ENCODE results near the gene ADAMTS12.
A peak's percentile ranks its signal among the peaks of the same experiment; 100 is the strongest.

ADAMTS12 gene

DNA sequence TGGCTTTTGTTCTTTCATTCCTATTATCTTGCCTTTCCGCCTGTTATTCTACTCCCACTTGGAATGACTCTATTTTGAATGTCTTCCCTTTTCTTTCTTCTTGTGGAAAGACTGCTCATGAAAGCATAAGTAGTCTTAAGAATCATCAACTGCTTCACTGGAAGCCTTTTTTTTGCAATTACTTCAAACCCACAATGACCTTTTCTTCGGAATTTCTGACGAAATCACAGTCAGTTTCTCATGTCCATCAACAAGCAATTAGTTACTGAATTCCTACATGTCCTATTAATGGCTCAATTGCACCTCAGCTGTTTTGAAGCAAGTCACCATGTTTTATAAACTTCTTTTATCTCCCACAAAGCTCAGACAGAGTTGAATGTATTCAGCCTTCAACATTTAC, 254.8 kb downstream of the ADAMTS12 start:
- in situ Hi-C loops (cut with MboI; ENCODE audit: low pct_unique_long_range_greater_than_20kb, low sequenced_read_pairs): no loop called here
- no peak for DNase-seq

DNA sequence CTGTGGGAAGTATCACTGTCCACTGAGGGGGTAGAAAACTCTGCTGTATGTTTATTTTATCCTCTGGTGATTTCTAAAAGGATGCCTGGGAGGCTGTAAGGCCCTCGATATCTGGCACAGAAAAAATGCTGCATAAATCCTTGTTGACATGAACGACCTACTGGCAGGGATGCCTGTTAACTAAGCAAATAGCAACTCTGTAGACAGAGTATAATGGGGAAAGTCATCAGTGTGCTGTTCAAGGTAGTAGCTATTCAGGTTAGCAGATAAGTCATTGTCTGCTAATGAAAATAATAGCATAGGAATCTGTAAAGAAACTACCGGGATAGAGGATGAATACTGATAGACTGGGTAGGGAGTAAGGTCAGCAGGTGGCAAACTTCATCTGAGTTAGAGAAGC, 256.2 kb downstream of the ADAMTS12 start:
- no peak for DNase-seq
- in situ Hi-C loops (cut with MboI; ENCODE audit: low pct_unique_long_range_greater_than_20kb, low sequenced_read_pairs): no loop called here

DNA sequence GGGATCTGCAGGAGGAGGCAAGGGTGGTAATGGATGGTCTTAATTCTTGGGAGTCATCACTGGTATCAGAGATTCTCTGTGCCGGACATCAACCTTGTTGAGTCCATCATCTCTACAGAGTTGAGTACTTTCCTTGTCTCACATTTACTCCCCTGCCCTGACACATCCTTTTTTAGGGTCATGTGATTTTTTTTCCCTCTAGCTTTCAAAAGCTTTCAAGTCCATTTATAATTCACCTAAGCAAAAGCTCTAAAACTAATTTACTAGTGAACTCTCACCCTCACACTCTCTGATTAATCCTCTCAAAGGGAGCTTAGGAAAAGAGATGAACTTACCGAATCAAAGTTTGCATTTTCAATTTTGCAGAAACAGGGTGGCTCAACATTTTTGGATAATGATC, 258.1 kb downstream of the ADAMTS12 start:
- DNase-seq: no peak
- in situ Hi-C loops (cut with MboI; ENCODE audit: low pct_unique_long_range_greater_than_20kb, low sequenced_read_pairs): no loop called here

DNA sequence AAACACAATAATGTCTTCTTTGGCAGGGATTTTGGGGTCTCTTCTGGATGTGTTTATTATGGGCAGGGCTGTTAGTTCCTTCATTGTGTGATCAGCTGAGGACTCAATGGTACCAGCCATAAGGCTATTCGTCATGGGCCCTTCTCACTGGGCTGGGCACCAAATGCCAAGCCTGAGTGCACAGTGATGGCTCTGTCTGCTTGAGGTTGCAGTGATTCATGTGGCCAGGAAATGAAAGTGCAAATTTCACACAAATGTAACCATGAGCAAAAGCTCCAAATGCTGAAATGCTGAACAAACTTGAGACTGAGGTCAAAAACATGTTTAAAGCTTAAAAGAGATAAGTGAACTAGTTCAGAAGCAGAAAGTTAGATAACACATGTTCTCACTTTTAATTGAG, 260.0 kb downstream of the ADAMTS12 start:
- no peak for DNase-seq

DNA sequence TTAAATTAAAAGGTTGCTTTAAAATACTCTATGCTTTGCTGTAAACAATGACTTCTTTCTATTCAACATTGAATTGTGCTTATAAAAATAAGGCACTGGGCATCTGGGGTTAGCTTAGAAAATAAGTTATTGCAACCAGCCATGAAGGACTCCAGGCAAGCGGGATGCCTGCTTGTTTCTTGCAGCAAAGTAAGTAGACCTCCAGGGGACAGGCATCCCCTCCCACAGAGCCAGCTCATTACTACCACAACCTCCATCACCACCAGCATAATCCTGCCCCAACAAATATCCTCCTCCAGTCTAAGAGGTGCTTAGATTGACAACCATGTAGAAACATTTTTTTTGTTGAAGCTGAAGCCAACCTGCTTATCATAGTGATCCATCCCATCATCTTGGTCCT, 260.7 kb downstream of the ADAMTS12 start:
- no peak for DNase-seq
- in situ Hi-C loops (cut with MboI; ENCODE audit: low pct_unique_long_range_greater_than_20kb, low sequenced_read_pairs): no loop called here

More for the DNA sequence above, 260.0 kb downstream of the ADAMTS12 start:
- in situ Hi-C loops (cut with MboI; ENCODE audit: low pct_unique_long_range_greater_than_20kb, low sequenced_read_pairs): no loop called here

DNA sequence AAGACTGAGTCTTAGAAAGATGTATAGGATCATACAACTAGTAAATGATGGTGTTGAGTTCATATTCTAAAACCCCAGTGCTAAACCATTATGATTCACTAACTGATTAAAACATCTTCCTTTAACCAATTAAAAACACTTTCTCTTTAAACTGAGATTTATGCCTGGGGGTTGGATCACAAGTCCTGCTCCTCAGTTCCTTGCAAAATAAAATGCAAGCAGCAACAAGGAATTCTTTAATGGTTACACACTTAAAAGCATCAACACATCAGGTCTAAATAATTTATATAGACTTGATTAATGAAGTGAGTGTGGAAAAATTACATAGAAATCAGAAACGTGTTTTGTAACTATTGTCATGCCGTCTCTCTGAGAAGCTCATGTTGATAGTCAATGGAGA, 261.8 kb downstream of the ADAMTS12 start:
- in situ Hi-C loops (cut with MboI; ENCODE audit: low pct_unique_long_range_greater_than_20kb, low sequenced_read_pairs): no loop called here
- no peak for DNase-seq

DNA sequence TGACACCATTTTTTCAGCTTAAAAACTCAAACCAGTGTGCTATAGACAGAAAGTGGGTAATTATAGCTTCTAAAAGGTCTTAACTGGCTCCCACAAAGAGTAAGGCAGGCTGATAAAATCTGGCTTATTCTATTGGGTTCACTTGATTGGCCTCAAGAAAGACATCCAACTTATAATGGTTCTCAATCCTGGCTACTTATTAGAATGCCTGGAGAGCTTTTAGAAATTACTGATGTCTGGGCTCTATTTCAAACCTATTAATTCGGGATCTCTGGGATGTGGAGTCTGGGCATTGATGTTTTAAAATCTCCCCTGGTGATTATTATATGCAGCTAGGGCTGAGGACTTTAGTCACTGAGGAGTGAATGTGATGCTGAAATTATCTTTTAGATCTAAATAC, 263.0 kb downstream of the ADAMTS12 start:
- DNase-seq: no peak
- in situ Hi-C loops (cut with MboI; ENCODE audit: low pct_unique_long_range_greater_than_20kb, low sequenced_read_pairs): no loop called here

DNA sequence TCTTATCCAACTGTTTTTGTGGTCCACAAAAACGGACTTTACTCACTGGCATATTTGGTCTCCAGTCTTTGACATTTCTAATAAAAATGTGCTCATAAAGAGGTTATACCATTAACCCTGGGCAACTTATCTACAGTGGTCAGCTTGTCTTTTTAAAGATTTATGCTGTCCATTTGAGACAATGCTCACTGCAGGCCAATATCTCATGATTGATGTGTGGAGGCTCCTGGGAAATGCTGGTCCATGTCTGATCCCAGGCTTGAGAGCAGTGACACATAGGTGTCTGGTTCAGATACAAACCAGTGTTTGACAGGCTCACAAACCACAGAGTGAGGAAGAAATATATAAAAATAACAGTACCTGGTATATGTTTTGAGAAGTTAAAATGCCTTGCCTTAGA, 270.3 kb downstream of the ADAMTS12 start:
- no peak for DNase-seq
- in situ Hi-C loops (cut with MboI; ENCODE audit: low pct_unique_long_range_greater_than_20kb, low sequenced_read_pairs): no loop called here

DNA sequence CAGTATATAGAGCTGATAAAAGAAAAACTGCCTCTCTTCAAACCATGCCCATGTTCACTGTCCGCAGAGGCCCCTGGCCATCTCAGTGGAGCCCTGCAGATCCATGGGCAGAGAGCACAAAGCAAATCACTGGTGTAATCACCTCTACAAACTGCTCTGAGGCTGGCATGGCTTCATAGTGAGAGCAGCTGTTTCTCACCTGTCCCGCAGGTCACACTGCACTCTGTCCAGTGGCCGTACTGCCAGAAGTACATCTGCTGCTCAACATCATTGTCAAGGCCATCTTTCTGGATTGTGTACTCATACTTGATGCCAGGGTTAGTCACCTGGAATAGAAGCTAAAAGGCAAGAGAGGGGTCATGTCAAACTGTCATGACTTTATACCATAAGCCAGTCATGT, 277.8 kb downstream of the ADAMTS12 start:
- DNase-seq: no peak
- in situ Hi-C loops (cut with MboI; ENCODE audit: low pct_unique_long_range_greater_than_20kb, low sequenced_read_pairs): no loop called here

DNA sequence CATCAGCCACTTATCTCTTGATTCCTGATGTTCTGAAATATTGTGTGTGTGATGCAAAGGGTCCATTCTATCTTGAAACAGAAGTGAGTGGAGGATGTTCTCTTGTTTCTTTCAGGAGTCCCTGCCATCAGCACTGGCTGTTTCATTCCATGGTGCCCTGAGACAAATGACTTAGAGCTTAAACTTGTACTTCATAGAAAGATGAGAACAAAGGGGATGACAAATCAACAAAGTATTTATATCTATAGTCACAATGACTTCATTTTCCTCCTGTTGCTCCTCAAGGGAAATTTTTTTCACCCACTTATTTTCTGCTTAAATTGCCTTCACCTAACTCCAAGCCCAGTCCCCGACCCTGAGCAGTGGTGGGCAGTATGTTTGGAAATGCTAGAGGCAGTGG, 279.4 kb downstream of the ADAMTS12 start:
- no peak for DNase-seq

DNA sequence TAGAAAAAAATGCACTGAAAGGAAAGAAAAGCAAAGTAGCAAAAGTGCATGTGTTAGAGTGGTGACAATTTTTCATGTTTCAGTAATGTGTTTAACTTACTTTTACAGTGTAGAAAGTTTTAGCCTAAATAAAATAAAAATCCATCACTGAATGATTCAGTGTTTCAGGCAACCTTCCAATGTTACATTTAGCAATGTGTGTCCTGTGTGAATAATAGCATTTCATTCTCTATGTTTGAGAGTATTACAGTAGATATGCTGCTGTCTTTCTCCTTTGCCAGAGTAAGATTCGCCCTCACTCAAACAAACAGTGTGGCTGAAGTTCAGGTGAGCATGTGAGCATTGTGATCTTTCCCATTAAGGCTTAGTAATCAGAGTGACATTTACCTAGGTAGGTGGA, 279.9 kb downstream of the ADAMTS12 start:
- no peak for DNase-seq
- in situ Hi-C loops (cut with MboI; ENCODE audit: low pct_unique_long_range_greater_than_20kb, low sequenced_read_pairs): no loop called here

More for the DNA sequence above, 279.4 kb downstream of the ADAMTS12 start:
- in situ Hi-C loops (cut with MboI; ENCODE audit: low pct_unique_long_range_greater_than_20kb, low sequenced_read_pairs): no loop called here

DNA sequence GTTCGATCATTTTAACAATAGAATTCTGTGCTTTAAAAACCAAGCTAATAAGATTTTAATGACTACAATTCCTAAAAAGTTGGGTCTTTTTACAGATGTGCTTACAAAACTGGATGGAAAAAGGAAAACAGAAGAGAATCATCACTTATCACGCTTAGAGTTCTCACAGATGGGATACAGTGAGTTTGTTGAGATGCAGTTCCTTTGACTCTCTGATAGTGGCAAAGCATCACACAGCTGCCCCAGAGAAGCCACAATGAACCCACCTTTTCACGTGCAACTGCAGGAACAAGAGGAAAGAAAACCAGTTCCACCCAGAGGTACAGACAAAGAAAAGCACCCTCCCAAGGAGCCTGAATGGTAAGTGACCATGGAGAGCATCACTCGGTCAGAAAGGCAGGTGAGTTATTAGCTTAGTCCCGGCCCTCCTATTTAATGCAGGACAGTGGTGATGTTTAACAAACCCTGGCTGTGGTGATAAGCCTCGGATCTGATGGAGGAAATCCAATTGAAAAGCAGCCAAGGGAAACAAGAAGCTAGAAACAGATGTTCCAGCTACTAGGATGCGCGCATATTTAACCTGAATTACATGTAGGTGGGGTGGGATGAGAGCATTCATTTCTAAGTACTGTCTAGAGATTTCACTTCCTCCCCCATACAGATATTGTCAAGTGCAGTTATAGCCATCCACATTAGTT, 283.3 kb downstream of the ADAMTS12 start:
- DNase-seq: no peak
- in situ Hi-C loops (cut with MboI; ENCODE audit: low pct_unique_long_range_greater_than_20kb, low sequenced_read_pairs): no loop called here

DNA sequence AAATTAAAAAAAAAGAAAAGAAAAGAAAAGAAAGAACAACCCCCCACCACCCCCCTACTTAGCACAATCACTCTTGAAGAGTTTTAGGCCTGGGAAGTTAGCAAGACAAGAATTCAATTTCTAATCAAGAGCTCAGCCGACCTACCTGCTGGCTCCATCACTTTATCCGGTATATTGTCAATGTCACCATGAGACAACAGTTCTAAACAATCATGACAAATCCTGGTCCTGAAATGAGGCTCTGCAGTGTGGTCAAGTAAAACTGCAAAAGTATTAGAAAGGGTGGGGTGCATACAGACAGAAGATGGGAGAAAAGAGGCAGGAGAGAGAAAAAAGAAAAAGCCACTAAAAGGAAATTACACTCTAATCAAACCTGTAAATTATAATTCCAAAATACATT, 287.3 kb downstream of the ADAMTS12 start:
- in situ Hi-C loops (cut with MboI; ENCODE audit: low pct_unique_long_range_greater_than_20kb, low sequenced_read_pairs): no loop called here
- no peak for DNase-seq

DNA sequence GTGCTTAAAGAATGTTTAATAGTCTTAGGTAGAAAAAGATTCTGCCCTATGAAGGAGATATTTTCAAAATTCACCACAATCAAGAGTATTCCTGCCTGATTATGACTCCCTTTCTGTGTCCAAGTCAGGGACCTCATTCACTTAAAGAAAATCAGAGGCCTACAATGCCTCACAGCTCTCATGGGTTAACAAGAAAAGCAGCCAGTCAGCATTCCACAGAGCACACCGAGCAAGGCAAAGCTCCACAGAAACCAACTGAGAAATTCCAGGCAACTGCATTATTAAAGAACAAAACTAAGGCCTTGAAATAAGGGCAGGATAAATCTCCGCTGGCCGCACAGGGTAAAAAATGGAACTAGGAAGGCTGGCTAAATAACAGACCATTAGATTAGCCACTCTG, 289.9 kb downstream of the ADAMTS12 start:
- in situ Hi-C loops (cut with MboI; ENCODE audit: low pct_unique_long_range_greater_than_20kb, low sequenced_read_pairs): no loop called here

DNA sequence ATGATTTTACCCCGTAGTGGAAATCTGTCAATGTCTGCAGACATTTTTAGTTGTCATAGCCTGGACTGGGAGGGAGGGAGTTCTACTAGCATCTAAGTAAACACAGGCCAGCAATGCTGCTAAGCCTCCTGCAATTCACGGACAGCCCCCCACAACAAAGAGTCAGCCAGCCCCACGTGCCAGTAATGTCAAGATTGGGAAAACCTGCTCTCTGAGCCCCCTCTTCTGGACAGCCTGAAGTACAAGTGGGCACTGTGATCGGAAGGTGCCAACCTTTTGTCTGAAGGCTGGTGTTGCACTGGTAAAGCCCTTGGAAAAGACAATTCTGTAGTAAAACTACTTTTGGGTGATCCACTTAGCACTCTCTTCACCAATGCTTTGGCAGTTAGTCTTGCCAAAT, 296.5 kb downstream of the ADAMTS12 start:
- in situ Hi-C loops (cut with MboI; ENCODE audit: low pct_unique_long_range_greater_than_20kb, low sequenced_read_pairs): no loop called here
- DNase-seq: no peak

More for the DNA sequence above, 289.9 kb downstream of the ADAMTS12 start:
- no peak for DNase-seq

DNA sequence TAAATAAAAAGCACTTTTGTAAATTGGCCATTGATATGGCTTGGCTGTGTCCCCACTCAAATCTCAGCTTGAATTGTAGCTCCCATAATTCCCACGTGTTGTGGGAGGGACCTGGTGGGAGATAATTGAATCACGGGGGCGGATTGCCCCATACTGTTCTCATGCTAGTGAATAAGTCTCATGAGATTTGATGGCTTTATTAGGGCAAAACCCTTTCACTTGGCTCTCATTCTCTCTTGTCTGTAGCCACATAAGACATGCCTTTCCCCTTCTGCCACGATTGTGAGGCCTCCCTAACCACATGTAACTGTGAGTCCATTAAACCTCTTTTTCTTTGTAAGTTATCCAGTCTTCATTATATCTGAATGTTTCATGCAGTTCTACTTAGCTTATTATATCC, 297.8 kb downstream of the ADAMTS12 start:
- no peak for DNase-seq
- in situ Hi-C loops (cut with MboI; ENCODE audit: low pct_unique_long_range_greater_than_20kb, low sequenced_read_pairs): no loop called here

DNA sequence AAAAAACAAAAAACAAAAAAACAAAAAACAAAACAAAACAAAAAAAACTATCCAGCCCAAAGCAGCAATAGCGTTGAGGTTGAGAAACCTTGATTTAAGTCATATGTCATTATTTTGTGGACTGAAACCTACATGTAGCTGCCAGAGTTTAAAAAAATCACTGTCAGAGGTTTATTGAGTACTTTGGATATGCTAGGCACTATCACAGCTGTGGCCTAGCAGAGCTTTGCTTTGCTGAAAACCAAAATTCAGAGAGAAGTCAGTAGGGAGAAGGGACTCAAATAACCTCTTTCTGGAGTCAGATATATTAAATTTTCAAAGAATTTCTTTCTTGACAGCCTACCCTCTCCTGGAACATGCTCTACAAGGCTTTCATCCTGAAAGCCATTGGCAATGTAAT, 299.5 kb downstream of the ADAMTS12 start:
- DNase-seq: no peak
- in situ Hi-C loops (cut with MboI; ENCODE audit: low pct_unique_long_range_greater_than_20kb, low sequenced_read_pairs): no loop called here

DNA sequence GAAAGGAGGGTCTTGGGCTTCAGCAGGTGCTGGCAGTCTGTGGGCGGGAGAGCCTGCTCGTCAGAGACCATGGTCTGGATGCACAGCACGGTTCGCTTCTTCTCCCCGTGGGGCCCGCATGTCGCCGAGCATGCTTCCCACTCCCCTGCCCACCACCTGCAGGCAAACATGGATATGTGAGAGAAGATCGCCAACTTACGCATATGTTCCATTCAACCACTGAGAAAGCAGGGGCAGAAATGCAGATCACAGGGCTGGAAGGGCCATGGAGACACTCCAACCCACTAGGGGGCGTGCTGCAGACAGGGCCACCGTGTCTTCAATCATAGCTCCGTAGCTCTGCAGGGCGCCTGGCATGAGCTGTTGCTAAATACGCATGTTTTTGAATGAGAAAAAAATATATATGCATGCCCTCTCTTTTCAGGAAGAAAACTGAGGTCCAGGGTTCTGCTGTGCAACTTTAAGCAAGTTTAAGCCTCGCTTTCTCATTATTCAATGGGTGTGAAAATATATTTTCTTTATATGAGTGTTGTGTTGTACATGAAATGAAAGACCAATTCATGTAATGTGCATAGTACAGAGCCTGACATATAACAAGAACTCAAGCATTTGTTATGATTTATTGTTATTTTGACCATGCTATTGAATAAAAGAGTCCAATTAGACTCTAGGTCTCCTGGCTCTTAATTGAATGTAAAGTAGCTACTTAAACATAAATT, 303.0 kb downstream of the ADAMTS12 start:
- in situ Hi-C loops (cut with MboI; ENCODE audit: low pct_unique_long_range_greater_than_20kb, low sequenced_read_pairs): no loop called here
- DNase-seq: peak; percentile 43

DNA sequence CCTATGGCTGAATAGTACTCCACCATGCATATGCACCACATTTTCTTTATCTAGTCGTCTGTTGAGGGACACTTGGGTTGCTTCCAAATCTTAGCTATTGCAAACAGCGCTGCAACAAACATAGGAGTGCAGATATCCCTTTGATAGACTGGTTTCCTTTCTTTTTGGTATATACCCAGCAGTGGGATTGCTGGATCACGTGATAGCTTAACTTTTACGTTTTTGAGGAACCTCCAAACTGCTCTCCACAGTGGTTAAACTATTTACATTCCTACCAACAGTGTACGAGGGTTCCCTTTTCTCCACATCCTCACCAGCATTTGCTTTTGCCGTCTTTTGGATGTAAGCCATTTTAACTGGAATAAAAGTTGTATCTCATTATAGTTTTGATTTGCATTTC, 308.5 kb downstream of the ADAMTS12 start:
- peak; percentile 12 for DNase-seq
- in situ Hi-C loops (cut with MboI; ENCODE audit: low pct_unique_long_range_greater_than_20kb, low sequenced_read_pairs): no loop called here

DNA sequence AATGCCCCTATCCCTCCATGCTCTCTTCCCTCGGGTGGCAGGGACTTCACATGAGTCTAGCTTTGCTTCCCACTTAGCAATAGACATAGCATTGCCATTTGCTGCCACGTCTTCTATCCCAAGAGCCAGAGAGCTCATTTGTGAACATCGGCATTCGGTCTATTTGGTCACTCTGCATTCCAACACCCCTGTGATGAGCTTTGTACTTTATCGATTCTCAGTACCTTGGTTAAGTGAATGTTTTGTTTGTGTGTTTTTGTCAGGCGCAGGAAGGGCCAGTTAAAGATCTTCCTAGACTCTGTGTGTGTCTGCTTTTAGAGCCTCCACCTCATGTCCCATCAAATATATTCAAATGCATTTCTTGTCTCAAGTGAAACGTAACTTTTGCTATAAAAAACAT, 309.4 kb downstream of the ADAMTS12 start:
- in situ Hi-C loops (cut with MboI; ENCODE audit: low pct_unique_long_range_greater_than_20kb, low sequenced_read_pairs): no loop called here
- no peak for DNase-seq

DNA sequence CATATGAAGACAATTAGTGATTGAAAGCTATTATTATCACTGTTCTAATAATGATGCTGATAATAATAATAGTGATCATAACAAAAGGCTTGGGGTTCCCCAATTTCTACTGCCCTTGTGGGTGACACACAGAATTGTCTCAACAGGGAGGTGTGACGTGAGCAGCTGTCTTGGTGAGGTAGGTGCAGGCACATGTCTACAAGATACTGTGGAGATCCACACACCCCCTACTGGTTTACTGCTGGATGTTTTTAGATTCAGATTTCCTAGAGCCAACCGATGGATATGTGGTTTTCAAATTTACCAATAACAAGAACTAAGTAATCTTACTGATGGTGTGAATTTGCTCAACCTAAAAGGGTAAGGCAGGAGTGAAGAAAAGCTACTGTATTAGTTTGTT, 312.0 kb downstream of the ADAMTS12 start:
- in situ Hi-C loops (cut with MboI; ENCODE audit: low pct_unique_long_range_greater_than_20kb, low sequenced_read_pairs): no loop called here
- DNase-seq: no peak

Data from KBM-7 (cell line).